Stimulated activated CD8-positive, alpha-beta memory T cell treated with anti-CD3 and anti-CD28 coated beads, Interleukin-2, amount 100 ng/mL, for 1 hour (primary cell): Measurements from ENCODE around the gene TREM1.

Experiments used
- DNase-seq, 2 donors: peaks; one replicate each; pipeline ENCODE4 v3.0.0-alpha.2; 2020; ENCODE audit warnings: low read depth in 2 of 2

TREM1 gene

GRCh38 chr6:41286544-41287346 lies at the start of gene TREM1:
Gene TREM1 (minus strand): TSS chr6:41286682. CDS start chr6:41286655, 27 bp downstream.
- no peak for DNase-seq

GRCh38 chr6:41335943-41336342 lies 49.5 kb upstream of the TREM1 start:
- DNase-seq, result no peak

- DNase-seq, result no peak
These were observed 48.8 kb upstream of the TREM1 start, which contains the start of gene NCR2 for GRCh38 chr6:41335296-41335695. Gene NCR2 (plus strand): TSS chr6:41335608. CDS start chr6:41335877, 269 bp downstream.

GRCh38 chr6:41334482-41335040 lies 48.1 kb upstream of the TREM1 start:
- DNase-seq, result no peak

- DNase-seq, result no peak
These were observed 46.6 kb upstream of the TREM1 start for GRCh38 chr6:41332842-41333736.

- DNase-seq, result no peak
These were observed 45.8 kb upstream of the TREM1 start for GRCh38 chr6:41332241-41332640.

- DNase-seq, result no peak
These were observed 45.1 kb upstream of the TREM1 start for GRCh38 chr6:41331401-41332150.

- no peak for DNase-seq
These were observed 40.7 kb upstream of the TREM1 start for GRCh38 chr6:41327177-41327576.

GRCh38 chr6:41326092-41326491 lies 39.6 kb upstream of the TREM1 start:
- no peak for DNase-seq

GRCh38 chr6:41325446-41326066 lies 39.1 kb upstream of the TREM1 start:
- no peak for DNase-seq

GRCh38 chr6:41321183-41321582 lies 34.7 kb upstream of the TREM1 start:
- no peak for DNase-seq

GRCh38 chr6:41318654-41319565 lies 32.4 kb upstream of the TREM1 start:
- peak; percentile 65 to 71 for DNase-seq

GRCh38 chr6:41318261-41318653 lies 31.8 kb upstream of the TREM1 start:
- no peak for DNase-seq

- no peak for DNase-seq
These were observed 29.6 kb upstream of the TREM1 start for GRCh38 chr6:41315943-41316620.

GRCh38 chr6:41315203-41315602 lies 28.7 kb upstream of the TREM1 start:
- no peak for DNase-seq

GRCh38 chr6:41306187-41306854 lies 19.8 kb upstream of the TREM1 start:
- DNase-seq, result peak in 1 of 2 donors; percentile 15

GRCh38 chr6:41302638-41303037 lies 16.2 kb upstream of the TREM1 start:
- DNase-seq, result no peak

GRCh38 chr6:41298785-41299502 lies 12.5 kb upstream of the TREM1 start:
- no peak for DNase-seq
